CD4-positive, alpha-beta T cell treated with Interleukin-6 at 100 ng/mL for 8 hours (primary cell): ENCODE results near the gene ACTL7A.
A peak's percentile ranks its signal among the peaks of the same experiment; 100 is the strongest.
"Not testable (repeated sequence)": the region's sequence is repeated elsewhere in the genome, so short reads cannot be mapped to it uniquely, and the experiment has no call there.

Experiments used
- DNase-seq: peaks from one replicate; pipeline ENCODE4 v3.0.0-alpha.2; 2020; ENCODE audit warnings: mixed read lengths, low spot score

Gene ACTL7A

DNA sequence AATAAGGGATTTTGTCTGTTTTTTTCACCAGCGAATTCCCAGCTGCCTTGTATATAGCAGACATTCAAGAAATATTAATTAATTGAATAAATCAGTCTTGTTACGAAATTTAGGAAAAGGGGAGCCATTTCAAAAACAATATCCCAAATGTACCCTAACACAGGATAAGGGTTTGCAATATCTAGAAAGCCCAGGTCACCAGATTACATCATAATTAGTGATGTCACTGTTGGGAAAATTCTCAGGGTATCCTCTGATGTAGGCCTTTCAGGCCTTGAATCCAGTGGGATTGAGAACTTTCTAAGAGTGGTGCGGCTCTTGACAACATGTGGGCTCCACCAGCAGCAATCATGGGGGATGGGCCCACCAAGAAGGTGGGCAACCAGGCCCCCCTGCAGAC, at the start of gene ACTL7A:
TSS of gene ACTL7A (plus strand) at position 270 of the 400 bp plus-strand sequence. CDS start at position 327, 57 bp downstream.
- DNase-seq, result no peak

DNA sequence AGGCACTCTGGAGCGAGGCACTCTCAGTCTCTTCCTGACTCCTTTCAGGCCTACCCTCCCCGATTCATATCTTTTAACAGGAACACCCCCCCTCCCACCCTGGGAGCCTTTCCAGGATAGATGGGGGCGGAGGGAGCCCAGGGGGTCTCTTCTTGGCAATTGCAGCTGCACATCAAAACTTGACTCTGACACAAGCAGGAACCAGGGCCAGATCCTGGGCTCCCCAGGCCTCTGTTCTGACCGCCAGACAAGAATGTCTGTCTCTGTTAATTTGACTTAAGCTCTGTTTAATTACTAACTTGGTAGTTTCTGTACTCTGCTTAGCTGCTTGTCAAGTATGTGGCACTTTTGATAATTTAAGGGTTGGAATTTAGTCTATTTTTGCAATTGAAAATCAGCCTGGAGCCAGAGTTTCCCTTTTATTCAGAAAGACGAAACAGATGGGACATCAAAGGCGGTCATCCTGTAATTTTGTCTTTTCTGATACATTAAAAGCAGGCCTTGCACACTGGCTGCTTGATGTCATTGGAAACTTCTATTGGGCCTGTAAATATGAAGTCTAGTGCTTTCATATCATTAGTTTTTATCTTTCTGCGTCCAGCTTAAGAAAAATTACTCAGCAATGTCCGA, 49.6 kb upstream of the ACTL7A start:
- DNase-seq, result no peak

DNA sequence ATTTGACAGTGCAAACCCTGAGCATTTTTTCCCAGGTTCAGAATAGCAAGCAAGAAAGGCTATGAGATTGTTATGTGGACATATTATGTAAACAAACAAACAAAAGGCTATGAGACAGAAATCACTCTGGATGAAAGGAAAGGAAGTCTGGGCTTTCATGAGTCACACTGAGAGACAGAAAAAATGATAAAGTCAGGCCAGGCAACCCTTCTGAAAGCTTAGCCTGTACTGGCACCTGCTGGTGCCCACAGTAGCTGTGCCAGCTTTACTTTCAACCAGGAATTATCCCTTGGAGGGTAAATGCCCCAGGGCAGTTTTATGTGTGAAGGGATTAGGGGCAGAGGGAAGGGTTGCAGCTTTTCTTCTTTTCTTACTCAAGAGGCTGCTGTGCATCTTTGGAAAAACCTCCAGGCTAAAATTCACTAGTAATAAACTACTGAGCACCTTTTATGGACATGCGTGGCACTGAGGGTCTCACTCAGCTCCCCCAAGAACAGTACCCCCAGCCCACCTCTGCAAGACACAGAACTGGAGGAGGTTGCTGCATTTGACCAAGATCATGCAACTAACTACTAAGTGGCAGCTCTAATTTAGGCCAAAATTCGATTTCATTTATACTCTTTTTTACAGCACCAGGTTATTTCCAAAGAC, 48.0 kb upstream of the ACTL7A start:
- no peak for DNase-seq

DNA sequence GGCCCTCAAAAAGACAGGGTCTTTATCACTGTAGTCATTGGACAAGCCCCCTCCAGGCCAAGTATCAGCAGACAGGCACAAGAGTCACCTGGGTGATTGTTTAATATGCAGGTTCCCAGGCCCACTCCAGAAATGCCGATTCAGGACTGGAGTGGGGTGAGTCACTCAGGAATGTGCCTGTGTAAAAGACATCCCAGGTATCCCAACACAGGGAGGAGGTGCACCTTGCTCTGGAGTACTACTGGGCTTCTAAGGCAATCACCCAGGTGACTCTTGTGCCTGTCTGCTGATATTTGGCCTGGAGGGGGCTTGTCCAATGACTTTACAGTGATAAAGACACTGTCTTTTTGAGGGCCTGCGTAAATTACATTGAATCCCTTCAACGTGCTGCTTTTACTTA, 46.9 kb upstream of the ACTL7A start:
- DNase-seq, result no peak

- DNase-seq, result no peak
Observed at GRCh38 chr9:108816037-108816436, 46.0 kb upstream of the ACTL7A start.

- DNase-seq, result no peak
Observed at GRCh38 chr9:108823829-108824228, 38.2 kb upstream of the ACTL7A start.

- no peak for DNase-seq
Observed at GRCh38 chr9:108830272-108830671, 31.8 kb upstream of the ACTL7A start.

GRCh38 chr9:108831496-108832178, 30.4 kb upstream of the ACTL7A start:
- no peak for DNase-seq

DNA sequence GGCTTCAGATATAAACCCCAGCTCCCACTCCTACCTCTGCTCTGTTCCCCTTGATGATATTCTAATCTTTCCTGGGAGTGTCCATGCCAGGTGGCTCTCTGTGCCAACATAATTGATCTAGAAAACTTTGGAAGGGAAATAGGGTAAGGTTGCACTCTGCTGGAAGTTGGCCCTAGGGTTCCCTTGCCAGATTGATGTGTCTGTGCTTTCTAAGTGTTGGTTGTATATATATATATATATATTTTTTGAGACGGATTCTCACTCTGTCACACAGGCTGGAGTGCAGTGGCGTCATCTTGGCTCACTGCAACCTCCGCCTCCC, 29.9 kb upstream of the ACTL7A start:
- no peak for DNase-seq

DNA sequence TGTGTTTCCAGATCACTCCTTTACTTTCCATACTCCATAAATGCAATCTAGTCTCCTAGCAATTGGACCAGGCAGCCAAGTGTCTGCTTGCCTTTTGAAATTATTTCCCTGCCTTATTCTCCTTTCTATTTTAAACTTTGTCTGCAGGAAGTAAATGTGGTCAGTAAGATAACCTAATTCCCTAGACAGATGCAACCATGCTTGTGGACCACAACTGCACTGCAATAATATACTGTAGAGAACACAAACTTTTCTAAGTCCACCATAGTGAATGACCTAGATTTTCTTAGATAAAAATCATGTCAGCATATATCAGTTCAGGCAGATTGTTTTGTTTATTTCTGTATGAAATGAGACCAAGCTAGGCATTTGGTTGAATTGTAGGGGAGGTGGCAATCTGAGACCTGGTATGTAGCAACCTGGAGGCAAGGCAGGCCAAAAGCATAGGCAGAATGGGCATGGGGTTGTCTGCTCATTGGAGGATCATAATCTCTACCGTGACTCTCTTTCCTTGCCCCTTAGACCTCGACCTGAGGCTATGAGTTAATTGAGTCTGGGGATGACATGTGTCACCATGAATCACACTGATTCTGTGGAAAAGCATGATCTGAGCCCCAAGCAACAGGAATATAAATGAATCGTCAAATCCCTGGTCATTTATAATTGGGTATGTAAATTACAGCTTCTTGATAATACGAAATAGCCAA, 27.0 kb upstream of the ACTL7A start:
- DNase-seq, result no peak

- DNase-seq, result no peak
Observed at GRCh38 chr9:108835831-108836230, 26.2 kb upstream of the ACTL7A start.

DNA sequence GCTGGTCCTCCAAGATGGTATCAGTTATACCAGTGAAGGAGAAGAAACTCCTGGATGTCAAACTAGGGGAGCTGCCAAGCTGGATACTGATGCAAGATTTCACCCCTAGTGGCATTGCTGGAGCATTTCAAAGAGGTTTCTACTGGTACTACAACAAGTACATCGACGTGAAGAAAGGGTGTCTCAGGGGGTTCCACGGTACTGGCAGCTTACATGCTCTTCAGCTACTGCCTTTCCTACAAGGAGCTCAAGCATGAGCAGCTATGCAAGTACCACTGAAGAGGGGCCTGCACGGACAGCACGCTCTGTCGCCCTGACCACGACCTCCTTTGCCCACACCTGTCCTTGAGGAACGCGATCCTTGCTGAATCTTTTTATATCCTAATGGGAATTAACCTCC, 25.7 kb upstream of the ACTL7A start:
- DNase-seq, result no peak

DNA sequence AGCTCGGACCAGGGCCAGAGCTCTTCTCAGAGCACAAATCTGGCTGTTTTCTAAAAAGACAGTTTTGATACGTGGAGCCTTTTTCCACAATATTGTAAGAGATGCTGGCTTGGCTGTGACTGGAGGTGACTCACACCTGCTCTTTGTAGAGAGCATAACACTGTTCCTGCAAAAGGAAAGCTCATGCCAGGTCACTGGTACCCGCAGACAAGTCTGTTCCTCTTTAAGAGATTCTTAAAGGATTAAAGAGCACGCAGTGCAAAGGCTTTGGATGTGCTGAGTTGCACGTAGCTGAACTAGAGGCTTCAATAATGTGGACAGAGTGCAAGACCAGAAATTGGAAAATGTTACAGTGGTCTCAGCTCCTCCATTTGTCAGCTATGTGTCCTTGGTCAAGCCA, 25.3 kb upstream of the ACTL7A start:
- no peak for DNase-seq

- DNase-seq, result no peak
Observed at GRCh38 chr9:108837530-108837929, 24.5 kb upstream of the ACTL7A start.

GRCh38 chr9:108838017-108838416, 24.0 kb upstream of the ACTL7A start:
- DNase-seq, result no peak

- DNase-seq, result not testable (repeated sequence)
Observed at GRCh38 chr9:108839561-108839960, 22.5 kb upstream of the ACTL7A start.

DNA sequence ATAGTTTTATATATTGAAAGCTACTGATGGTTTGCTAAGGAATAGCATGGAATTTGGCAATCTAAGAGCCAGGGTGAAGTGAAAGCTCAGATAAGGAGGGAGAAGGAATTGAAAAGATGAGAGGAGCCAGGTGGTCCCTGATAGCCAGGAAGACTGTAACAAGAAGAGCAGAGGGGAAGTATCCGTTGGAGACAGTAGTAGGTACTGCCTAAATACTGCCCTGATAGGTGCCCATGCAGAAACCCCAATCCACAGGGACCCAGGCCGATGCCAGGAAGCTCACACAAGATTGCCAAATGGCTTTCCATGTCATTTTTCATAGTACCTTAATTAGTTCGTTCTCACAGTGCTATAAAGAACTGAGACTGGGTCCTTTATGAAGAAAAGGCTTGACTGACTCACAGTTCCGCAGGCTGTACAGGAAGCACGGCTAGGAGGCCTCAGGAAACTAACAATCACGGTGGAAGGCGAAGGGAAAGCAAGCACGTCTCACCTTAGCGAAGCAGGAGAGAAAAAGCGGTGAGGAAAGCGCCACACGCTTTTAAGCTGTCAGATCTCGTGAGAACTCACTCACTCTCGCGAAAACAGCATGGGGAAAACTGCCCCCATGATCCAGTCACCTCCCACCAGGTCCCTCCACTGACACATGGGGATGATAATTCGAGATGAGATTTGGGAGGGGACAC, 19.3 kb upstream of the ACTL7A start:
- peak; percentile 11 for DNase-seq

DNA sequence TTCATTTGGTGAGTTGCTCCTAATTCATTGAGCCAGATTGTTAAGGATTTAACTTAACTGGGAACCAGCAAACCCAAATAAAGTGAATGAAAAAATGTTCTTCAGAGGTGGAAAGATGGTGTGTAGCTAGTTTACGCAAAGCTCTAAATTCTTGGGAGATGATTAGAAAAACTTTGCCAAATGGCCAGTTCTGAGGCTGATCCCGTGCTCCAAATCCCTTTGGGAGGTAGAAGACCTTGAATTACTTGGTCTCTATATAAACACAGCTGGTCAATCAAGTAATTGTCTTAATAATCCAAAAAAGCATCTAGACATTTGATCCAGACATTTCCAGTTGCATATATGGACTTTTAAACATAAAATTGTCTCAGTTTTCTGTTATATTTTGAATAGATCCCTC, 17.7 kb upstream of the ACTL7A start:
- no peak for DNase-seq

- DNase-seq, result no peak
Observed at GRCh38 chr9:108844856-108845255, 17.2 kb upstream of the ACTL7A start.

DNA sequence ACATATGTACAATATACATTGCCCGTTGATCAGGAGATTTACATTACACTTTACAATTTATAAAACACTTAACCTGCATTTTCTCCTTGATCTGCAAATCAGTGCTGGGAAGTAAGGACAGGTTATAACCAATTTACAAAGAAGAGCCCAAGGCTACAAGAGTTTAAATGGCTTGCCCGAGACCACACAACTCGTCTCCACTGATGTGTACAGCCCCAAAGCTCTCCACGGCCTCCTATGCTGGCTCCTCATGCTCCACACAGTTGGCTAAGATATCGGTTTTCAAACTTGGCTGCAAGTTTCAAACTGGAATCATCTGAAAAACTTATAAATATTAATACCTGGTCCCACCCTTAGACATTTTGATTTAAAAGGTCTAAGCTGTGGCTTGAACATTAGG, 16.6 kb upstream of the ACTL7A start:
- DNase-seq, result no peak

DNA sequence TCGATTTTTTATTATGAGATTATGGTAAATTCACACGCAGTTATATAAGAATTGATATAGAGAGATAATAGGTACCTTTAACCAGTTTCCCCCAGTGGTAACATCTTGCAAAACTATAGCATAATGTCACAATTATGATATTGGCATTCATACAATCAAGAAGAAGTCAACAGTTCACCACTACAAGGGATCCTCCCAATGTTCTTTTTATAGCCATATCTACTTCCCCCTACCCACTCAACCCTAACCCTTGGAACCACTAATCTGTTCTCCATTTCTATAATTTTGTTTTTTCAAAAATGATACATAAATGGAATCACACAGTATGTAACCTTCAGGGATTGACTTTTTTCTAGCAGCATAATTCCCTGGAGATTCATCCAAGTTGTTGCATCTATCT, 16.1 kb upstream of the ACTL7A start:
- DNase-seq, result no peak

DNA sequence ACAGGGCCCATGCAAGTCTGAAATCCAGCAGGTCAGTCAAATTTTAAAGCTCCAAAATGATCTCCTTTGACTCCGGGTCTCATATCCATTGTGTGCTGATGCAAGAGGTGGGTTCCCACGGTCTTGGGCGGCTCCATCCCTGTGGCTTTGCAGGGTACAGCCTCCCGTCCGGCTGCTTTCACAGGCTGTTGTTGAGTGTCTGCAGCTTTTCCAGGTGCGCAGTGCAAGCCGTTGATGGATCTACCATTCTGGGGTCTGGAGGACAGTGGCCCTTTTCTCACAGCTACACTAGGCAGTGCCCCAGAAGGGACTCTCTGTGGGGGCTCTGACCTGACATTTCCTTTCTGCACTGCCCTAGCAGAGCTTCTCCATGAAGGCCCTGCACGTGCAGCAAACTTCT, 13.8 kb upstream of the ACTL7A start:
- DNase-seq, result not testable (repeated sequence)
